DMS53 (cell line): Measurements from ENCODE around the gene GSE1.

Experiments
- DNase-seq: peaks from one replicate; lab custom pipeline; 2025; lab: John Stamatoyannopoulos, UW

The GSE1 gene

DNA sequence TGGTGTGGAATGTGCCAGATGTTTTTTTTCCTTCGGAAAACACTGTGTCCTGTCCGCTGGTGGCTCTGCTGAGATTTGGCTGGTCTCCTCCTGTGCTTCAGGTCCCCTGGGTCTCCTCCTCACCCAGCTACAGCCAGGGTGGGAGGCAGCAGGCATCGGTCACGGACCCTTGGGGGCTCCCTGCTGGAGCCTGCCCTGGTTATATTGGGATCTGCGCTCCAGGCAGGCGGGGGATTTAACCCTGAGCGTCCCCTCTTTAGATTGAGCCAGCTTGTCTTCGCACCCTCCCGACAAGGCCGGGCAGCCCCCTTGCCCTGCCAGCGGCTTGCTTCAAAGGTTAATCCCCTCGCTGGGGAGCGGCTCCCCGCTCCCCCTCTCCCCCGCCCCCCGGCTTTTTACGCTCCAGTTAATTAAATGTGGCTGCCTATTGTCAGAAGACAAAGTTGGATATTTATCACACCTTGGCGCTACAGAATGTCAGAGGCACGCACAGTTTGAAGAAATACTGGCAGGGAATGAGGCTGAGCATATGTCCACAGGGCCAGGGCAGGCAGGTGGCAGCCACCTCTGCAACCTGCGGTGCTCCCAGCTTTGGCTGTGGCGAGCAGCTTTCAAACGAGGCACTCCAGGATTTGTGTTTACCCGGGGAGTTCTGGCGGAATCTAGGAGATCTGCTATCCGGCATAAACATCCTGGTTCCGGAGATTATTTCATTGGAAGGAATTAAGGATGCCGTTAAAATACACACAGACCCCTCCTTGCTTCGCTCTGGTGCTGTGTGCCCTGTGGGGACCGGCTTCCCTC, 38.2 kb upstream of the GSE1 start:
- peak; percentile 34 for DNase-seq

DNA sequence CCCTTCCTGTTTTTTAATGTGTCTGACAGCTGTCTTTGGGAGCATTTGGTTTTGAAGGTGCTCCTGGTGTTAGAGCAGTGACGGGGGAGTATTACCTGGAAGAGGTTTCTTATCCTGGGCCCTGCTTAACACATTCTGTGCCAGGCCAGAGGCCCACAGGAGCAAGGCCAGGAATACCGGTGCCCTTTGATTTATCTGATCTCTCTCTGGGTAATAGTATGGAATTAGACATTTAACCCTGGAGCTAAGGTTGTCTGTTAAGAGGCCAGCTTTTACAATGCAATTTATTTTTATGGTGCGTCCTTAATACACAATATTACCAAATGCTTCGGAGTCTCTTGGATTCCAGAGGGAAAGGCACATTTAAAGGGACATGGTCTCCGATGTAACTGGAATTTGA, 37.2 kb upstream of the GSE1 start:
- DNase-seq: no peak

DNA sequence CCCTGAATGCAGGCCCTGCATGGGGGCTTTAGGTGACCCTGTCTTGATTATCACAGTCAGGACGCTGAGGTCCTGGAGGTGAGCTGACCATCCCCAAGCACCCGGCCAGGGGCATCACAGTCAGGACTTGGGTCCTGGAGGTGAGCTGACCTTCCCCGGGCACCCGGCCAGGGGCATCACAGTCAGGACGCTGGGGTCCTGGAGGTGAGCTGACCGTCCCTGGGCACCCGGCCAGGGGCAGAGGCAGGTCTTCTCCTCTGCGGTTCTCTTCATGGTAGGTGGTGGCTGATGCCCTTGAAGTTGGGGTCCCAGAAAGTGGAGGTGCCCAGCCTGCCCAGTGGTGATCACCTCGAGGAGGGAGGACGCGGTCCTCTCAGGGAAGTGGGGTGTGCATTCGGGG, 36.2 kb upstream of the GSE1 start:
- no peak for DNase-seq

DNA sequence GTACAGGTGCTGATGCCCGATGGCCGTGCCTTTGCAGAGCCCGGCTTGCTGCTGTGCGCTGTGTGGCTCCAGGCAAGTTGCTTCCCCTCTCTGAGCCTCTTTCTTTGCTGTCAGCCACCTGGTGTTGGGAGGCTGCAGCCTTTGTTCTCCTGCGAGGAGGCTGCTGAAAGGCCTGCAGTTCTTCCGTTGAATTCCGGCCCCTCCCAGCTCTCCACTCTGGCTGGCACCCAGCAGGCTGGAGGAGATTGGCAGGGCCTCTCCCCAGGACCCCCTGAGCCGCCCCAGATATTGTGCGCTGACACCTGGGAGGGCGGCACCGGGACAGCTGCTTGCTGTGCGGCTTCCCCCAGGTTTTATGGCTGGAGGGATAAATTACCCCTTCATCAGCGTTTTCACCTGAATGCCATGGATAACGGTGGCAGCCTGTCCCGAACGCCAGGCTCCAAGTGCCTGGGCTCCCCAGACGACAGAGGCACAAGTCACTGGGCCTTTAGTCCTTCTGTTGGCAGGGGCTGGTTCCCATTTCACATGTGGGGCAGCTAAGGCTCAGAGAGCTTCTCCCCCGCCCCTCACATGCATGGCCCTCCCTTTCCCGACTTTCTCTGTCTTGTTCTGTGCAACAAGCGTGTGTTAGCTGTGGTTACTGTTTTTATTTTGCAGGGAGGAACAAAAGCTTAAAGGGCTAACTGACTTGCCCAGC, 35.1 kb upstream of the GSE1 start:
- DNase-seq: no peak

DNA sequence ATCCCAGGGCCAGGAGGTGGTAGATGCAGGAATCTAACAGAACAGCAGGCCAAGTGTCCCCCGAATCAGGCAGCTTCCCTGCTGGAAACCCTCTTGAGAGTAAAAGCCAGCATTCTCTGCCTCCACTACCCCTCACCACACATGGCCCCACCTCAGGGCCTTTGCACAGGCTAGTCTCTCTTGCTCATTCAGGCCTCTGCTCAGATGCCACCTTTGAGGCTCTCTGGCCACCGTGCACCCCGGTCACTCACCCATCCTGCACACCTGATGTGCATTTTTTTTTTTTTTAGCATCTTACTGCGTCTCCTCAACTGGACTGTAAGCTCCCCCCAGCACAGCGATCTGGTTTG, 34.5 kb upstream of the GSE1 start:
- no peak for DNase-seq

DNA sequence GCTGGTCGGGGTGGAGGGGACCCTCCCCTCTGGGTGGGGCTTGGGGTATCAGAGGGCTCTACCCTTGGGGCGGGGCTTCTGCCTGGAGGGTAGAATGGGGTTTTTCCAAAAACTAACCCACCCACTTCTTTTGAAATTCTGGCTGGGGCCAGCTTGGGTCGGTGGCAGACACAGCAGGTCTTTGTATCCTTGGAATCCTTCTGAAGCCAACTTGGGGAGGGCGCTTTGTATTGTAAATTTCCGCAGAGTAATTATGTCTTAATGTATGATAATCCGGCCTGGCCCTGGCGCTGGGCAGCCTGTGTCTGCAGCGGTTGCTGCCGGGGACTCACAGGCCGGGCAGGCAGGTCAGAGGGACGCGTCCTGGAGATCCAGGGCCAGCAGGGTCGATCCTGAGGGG, 33.9 kb upstream of the GSE1 start:
- DNase-seq: no peak

DNA sequence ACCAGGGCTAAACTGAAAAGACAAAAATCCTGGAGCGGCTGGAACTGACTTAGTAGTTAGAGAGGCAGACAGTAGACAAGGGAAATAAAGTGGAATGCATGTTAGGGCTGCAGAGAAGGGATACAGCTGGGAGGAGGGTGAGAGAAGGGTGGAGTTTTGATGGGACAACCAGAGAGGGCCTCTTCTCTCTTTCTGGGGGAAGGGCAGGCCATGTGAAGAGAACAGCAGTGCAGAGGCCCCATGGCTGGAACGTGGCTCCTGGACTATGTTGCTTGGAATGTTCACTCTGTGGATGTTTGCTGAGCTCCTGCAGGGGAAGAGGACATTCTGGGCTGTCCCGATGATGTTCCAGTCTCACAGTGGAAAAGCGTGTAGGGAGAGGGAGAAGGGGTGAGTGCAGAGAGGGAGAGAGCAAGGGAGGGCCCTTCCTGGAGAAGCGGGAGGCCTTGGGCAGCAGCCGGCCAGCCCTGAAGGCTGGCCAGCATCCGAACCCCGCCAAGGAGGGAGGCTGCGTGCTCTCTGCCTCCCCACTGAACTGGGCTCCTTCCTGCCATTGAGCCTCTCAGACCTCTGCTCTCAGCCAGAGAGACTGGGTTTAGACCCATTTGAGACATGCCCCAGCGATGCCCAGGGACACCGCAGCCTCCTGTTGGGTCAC, 33.1 kb upstream of the GSE1 start:
- DNase-seq: no peak

DNA sequence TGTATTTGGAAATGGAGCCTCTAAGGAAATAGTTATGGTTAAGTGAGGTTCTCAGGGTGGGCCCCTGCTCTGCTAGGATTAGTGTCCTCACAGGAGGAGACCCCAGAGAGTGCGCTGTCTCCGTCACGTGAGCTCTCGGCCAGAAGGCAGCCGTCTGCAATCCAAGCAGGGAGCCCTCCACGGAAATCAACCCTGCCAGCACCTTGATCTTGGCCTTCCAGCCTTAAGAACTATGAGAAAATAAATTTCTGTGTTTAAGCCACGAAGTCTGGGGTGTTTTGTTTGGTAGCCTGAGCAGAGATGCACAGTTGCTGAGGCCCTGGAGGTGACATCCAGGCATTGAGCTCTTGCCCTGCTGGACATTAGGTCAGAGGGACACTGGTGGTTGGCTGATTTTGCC, 32.4 kb upstream of the GSE1 start:
- DNase-seq: no peak

DNA sequence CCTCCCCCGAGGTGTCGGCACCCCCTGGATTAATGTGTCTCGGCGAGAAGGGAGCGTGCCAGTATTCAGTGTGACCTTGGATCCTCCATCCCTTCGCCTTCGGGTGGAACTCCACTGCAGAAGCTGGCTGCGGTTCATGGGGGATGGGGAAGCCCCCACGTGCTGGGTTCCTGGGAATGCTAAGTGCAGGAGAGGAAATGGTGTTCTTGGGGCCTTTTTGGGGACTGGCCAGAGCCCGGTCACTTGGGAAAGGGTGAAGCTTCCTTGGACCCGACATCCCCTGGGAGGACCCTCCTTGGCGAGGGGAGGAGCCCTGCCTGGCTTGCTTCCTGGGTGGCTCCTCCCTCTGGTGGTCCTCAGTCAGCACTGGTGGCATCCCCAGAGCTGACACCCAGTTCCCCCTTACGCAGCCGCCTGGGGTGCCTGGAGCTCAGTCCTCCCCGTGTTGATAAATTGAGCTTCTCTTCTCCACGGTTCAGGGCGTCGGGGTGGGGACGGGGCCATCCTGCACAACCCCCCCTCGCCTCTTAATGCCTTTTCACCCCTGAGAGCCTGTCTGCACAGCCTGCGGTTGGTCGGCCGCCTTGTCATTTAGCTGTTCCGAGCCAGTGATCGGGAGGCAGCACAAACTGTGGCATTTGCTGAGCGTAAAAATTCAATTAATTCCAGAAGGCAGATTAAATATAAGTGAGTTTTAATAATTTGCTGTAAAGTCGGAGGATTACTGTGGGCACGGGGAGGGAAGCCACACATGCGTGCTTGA, 30.7 kb upstream of the GSE1 start:
- no peak for DNase-seq

DNA sequence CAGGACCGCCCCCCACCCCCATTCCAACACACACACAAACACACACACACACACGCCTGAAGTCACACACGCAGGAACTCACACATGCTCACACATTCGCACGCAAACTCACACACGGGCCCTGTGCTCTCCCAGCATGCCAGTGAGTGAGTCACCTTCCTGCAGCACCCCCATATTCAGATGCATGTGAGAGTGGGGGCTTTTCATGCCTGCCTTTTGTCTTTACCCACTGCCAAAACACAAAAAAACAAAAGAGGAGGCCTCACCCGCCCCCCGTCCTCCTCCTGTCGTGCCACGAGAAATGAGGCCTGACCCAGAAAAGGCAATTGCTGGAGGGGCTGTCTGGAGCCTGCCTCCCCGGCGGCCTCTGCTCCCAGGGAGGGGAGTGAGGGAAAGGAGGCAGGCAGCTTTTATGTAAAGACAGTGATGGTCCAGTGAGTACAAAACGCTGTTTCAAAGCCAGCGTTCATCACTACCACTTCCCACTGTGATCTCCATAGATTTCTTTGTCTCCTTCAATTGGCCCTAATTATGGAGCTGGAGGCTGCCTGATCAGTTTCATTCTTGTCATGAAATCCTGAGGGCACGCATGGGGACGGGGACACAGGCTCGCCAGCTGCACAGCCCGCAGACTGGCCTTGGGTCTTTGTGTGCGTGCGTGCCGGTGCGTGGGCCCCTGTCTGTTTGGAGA, 29.5 kb upstream of the GSE1 start:
- no peak for DNase-seq

DNA sequence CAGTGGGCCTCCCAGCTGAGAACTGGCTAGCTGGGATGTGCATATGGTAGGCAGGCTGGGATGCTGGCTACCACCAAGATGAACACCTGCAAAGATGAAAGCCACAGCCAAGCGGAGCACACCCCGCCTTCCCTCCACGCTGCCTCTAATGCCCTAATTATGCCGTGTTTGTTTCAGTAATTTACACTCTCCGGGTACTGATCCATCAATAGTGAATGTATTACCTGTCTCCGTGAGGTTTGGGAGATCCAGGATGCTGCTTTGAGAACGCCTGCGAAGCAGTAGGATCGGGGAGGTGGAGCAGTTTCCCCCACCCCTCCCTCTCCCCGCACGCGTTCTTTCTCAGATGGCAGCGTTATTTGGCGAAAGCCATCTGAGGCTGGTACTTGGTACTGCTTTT, 28.9 kb upstream of the GSE1 start:
- DNase-seq: no peak

DNA sequence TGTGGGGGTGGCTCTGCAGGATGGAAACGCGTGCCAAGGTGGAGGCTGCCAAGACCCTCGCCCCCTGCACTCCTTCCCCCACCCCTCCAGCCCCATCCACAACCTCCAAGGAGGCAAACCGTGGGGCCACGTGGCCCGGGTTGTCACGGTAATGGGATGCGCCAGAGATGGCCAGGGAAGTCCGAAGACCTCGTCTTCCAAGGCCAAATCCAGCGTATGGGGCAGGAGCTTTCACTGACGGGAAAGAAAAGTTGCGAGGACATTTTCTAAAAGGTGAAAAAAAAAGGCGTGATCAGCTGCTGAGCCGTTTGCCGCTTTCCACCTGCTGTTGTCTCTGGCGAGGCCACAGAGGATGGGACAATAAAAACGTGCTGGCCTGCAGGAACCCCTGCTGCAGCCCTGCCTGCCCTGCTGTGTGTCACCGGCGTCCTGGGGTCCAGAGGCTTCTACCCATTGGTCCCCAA, 28.3 kb upstream of the GSE1 start:
- DNase-seq: no peak

DNA sequence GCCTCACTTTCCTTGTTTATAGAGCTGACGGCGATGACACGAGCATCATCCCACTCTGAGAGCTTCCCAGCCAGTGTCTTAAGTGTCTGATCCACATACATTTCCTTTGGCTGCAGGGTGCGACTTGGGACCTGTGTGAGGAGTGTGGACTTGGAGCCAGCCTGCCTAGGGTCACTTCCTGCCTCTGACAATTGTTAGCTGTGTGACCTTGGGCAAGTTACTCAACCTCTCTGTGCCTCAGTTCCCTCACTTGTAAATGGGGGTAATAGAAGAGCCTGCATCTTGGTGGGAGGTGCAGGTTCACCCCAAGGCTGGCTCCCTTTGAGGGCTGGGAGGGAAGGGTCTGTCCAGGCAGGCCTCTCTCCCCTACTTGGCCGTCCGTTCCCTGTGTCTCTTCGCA, 27.4 kb upstream of the GSE1 start:
- DNase-seq: no peak

DNA sequence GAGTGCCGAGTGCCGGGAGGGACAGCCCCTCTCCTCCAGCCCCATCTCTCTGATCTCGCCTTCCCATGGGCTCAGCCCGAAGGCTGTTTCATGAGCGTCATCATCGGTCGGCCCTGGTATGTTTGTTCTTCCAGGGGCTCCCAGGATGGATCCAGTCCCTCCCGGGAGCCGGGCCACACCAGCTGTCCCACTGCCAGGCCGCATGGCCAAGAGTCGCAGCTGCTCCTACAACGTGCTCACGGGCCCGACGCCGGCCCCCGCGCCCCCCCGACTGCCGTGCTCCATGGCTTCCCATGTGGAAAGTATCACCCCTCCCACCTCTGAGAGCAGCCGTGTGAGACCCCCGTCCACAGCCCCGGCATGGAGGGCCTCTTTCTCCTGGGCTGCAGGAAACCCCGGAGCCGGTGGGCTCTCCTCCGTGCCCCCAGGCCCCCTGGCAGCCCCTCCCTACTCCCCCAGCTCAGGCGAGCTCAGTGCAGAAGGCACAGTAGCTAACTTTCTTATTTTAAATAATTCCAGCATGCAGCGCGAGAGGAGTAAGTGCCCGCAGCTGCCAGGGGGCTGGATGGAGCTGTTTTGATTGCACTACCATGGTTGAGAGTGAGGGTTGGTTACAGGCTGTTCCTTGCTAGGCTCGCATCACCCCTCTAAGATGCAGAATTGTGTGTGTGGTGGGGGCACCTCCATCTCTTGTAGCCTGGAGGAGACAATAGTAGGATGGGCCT, 26.6 kb upstream of the GSE1 start:
- DNase-seq: no peak

DNA sequence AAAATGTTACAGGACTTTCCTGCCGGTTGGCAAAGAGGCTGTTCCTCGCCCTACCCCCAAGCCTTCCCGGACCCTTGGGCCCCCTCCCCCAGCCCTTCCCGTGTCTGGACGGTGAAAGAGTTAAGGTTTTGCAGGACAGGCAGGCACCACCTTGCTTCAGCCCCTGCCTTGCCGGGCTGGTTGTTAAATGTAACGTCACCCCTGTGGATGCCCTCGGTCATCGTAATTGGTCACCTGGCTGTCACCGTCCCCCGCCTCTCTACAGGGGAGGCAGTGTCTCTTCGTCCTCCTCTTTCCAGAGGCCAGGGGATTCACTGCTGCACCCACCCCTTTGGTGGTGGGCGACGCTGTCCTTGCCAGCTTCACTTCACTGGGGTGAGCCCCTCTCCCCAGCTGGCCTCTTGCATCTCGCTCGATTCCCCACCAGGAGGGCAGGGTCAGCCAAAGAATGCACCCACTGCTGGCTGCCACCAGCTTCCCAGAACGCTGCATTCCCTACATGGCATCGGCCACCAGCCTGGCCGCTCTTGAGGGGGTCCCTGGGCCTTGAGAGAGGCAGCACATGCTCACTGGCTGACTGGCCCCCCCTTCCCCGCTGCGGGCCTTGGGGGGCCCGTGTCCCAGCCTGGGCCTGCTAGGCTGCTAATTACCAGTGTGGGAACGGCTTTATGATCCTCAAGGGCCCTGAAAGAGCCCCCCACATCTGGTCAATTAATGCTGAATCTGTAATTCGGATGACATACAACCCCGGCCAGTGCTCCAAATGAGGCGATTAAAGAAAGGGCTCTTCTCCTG, 25.2 kb upstream of the GSE1 start:
- no peak for DNase-seq

DNA sequence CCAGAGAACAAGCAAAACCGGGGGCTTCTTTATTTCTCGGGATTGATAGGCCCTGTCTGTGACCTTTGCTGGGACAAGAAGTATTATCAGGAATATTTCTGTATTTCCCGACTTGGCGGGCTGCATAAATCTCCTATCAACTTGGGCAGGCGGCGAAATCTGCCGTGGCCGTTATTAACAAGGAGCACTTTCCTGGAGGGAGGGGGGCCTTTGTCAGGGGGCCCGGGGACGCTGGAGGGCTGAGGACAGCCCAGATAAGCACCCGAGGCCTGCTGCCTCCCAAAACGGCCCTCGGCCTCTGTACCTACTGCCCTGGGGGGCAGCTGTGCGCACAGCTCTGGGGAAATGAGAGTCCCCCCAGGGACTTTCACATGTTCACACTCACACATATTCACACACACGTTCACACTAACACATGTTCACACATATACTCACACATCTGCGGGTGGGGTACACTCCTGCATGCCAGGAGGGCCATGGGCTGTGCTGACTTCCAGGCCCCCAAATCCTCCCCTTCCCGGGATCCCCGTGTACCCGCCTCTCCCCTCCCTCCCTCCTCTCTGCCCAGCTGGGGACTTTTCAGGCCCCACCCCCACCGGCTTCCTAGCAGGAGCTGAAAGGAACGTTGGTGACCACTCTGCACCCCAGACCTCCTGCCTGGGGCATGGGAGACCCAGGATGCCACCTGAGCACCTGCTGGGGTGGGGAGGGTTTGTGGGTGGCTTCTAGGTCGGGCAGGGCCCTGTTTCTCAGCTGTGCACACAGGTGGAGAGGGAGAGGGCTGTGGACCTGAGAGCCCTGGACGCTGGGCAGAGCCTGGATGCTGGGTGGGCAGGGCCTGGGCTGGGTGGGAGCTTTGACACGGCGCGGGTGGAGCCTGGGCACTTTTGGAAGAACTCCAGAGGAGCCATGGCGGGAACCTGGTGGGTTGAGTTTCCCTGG, 24.3 kb upstream of the GSE1 start:
- no peak for DNase-seq

DNA sequence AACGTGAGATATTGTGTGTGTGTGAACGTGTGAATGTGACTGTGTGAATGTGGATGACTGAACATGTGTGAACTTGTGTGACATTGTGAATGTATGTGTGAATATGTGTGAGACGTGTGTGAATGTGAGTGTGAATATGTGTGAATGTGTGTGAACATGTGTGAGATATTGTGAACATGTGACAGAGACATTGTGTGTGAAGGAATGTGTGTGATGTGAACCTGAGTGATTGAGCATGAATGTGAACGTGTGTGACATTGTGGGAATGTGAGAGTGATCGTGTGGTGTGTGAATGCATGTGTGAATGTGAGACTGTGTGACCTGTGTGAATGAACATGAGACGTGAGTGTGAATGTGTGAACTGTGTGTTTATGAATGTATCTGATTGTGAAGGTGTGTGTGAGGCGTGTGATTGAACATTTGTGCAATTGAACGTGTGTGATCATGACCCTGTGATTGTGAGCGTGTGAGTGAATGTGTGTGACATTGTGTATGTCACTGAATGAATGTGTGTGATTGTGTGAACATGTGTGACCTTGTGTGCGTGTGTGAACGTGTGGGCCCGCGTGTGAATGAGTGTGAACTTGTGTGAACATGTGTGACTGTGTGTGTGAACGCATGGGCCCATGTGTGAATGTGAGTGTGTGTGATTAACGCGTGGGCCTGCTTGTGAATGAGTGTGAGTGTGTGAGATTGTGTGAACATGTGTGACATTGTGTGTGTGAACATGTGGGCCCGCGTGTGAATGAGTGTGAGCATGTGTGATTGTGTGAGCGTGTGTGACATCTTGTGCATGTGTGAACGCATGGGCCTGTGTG, 23.2 kb upstream of the GSE1 start:
- DNase-seq: no peak

DNA sequence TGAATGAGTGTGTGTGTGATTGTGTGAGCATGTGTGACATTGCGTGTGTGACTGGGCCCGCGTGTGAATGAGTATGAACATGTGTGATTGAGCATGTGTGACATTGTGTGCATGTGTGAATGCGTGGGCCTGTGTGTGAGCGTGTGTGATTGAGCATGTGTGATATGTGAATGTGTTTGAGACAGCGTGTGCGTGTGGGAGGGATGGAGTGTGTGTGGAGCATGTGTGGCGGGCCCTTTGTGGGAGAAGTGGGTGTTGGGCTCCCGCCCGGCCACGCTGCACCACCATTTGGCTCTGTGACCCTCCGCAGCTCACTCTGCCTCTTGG, 22.7 kb upstream of the GSE1 start:
- no peak for DNase-seq

DNA sequence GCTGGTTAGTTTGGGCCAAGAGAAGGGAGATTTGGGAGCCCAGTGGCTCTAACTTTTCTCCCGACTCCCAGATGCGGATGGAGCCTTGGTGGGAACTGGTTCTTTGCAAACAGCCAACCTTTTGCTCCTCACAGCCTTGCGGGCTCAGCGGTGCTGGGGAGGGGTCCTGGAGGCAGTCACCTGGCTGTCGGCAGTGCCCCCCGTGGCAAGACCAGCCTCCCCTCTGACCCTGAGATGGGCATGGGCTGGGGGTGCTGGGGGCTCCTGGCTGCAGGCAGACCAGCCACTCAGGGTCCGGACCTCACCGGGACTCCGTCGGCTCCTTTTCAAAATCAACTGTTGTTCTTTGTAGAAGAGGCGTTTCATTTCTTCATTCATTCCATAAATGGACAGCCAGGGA, 21.7 kb upstream of the GSE1 start:
- no peak for DNase-seq
